OCI-LY7 (cell line): Measurements from ENCODE around the gene TMEM18.

ENCODE experiments used
- CTCF ChIP-seq: fragments of 200-600 bp; sonication (generic); conservative IDR thresholded peaks from 2 replicates; pipeline ENCODE4 v1.5.1; 2014; ENCODE audit warnings: mild to moderate bottlenecking, antibody characterized with exemption, low read length, moderate library complexity, mixed read lengths
- EZH2phosphoT487 ChIP-seq: fragments of 200-600 bp; sonication (generic); IDR thresholded peaks from 2 replicates; pipeline ENCODE4 v1.6.1; 2018; ENCODE audit warnings: low read depth, borderline replicate concordance, mild to moderate bottlenecking, mixed run types, antibody characterized with exemption, low read length, moderate library complexity, mixed read lengths

GRCh38 chr2:623130-623922 is 53.9 kb downstream of the TMEM18 start:
- TF ChIP-seq CTCF (no peak), EZH2phosphoT487 (no peak)
